Upper lobe of left lung (tissue), 4 donors: Measurements from ENCODE around the gene ZP4.

Source experiments
- EP300 ChIP-seq, 4 donors: sonication (generic); formaldehyde crosslinking; IDR thresholded peaks; one replicate each; pipeline ENCODE4 v1.5.1; 2017; ENCODE audit warnings: antibody characterized with exemption in 4 of 4, control low read depth in 2 of 4
- POLR2A ChIP-seq, 4 donors: fragments of 450-650 bp; IDR thresholded peaks; one replicate each; pipeline ENCODE4 v1.5.1; 2016 to 2017; ENCODE audit warnings: antibody characterized with exemption in 4 of 4, mild to moderate bottlenecking in 2 of 4
- POLR2AphosphoS5 ChIP-seq, 2 donors: sonication (generic); formaldehyde crosslinking; IDR thresholded peaks; one replicate each; pipeline ENCODE4 v1.5.1; 2017; ENCODE audit warnings: antibody characterized with exemption in 2 of 2
- TF ChIP-seq, protein P1 (sequence below), 6 experiments: fragments of 450-650 bp in 4 of 6; fragments of 200-600 bp in 2 of 6; sonication (generic) in 2 of 6; IDR thresholded peaks; one replicate each; pipeline ENCODE4 v1.5.1; 2016 to 2019; ENCODE audit warnings: antibody characterized with exemption in 6 of 6

DNA sequence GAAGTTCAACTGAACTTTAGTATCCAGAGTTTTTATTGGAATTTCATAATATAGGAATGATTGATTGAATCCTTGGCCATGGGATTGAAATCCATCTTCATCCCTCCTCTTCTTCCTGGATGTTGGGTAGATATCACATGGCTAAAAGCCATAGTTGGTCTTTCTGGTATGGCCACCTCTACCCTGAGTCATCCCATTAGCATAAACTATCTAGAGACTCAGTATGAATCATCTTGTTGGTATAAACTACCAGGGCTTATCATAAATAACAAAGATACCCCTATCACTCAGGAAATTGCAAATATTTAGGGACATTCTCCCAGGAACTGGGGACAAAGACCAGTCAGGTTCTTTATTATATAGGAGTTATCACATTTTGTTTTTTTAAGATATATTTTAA lies 21.2 kb upstream of the ZP4 start:
- TF ChIP-seq, protein P1, sequence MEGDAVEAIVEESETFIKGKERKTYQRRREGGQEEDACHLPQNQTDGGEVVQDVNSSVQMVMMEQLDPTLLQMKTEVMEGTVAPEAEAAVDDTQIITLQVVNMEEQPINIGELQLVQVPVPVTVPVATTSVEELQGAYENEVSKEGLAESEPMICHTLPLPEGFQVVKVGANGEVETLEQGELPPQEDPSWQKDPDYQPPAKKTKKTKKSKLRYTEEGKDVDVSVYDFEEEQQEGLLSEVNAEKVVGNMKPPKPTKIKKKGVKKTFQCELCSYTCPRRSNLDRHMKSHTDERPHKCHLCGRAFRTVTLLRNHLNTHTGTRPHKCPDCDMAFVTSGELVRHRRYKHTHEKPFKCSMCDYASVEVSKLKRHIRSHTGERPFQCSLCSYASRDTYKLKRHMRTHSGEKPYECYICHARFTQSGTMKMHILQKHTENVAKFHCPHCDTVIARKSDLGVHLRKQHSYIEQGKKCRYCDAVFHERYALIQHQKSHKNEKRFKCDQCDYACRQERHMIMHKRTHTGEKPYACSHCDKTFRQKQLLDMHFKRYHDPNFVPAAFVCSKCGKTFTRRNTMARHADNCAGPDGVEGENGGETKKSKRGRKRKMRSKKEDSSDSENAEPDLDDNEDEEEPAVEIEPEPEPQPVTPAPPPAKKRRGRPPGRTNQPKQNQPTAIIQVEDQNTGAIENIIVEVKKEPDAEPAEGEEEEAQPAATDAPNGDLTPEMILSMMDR (IDR thresholded peaks at IDR 0.05), result no peak
- TF ChIP-seq POLR2AphosphoS5 (IDR thresholded peaks at IDR 0.05) (no peak), EP300 (IDR thresholded peaks at IDR 0.05) (no peak), POLR2A (IDR thresholded peaks at IDR 0.05) (no peak)
